Liver (tissue), 9 donors: ENCODE data around the gene DGCR8. TPM values are rescaled to one million over a fixed set of nuclear protein-coding genes. Genes with fewer than 3 reads are reported as not detected.

ENCODE experiments used
- DNase-seq: peaks from one replicate; pipeline ENCODE4 v3.0.0-alpha.2; 2017; ENCODE audit warnings: low spot score
- H3K27ac ChIP-seq, 2 donors: one replicate each; pipeline ENCODE4 v1.7.0; 2013; ENCODE audit warnings: inconsistent platforms in 2 of 2, low read length in 2 of 2, control low read depth in 1 of 2, low read depth in 1 of 2, mild to moderate bottlenecking in 1 of 2
- H3K27me3 ChIP-seq, 4 donors: one replicate each; pipeline versions ENCODE4 v1.6.1 to v1.7.0; 2013; ENCODE audit warnings: low read length in 3 of 4, inconsistent platforms in 1 of 4, mild to moderate bottlenecking in 1 of 4, moderate library complexity in 1 of 4; ENCODE audit not compliant: control insufficient read depth in 4 of 4, insufficient read depth in 4 of 4
- H3K36me3 ChIP-seq, 4 donors: one replicate each; pipeline versions ENCODE4 v1.6.1 to v1.7.0; 2013; ENCODE audit warnings: low read length in 3 of 4, mild to moderate bottlenecking in 3 of 4, low read depth in 1 of 4, moderate library complexity in 1 of 4; ENCODE audit not compliant: control insufficient read depth in 4 of 4, insufficient read depth in 3 of 4
- H3K4me1 ChIP-seq, 4 donors: one replicate each; pipeline versions ENCODE4 v1.6.1 to v1.7.0; 2013; ENCODE audit warnings: low read length in 3 of 4, mild to moderate bottlenecking in 3 of 4, moderate library complexity in 1 of 4; ENCODE audit not compliant: control insufficient read depth in 4 of 4, insufficient read depth in 4 of 4
- H3K4me3 ChIP-seq, 3 donors: one replicate each; pipeline versions ENCODE4 v1.6.1 to v1.7.0; 2013; ENCODE audit warnings: low read length in 3 of 3, control low read depth in 1 of 3, low read depth in 1 of 3, mild to moderate bottlenecking in 1 of 3
- H3K9ac ChIP-seq, 2 donors: one replicate each; pipeline ENCODE4 v1.7.0; 2013; ENCODE audit warnings: low read length in 2 of 2, mild to moderate bottlenecking in 2 of 2, moderate library complexity in 2 of 2, control low read depth in 1 of 2, low read depth in 1 of 2
- H3K9me3 ChIP-seq, 4 donors: one replicate each; pipeline versions ENCODE4 v1.6.1 to v1.7.0; 2013; ENCODE audit warnings: low read length in 3 of 4; ENCODE audit not compliant: control insufficient read depth in 4 of 4
- EGR1 ChIP-seq, 2 donors: IDR thresholded peaks; 2 replicates each; pipeline ENCODE4 v1.6.1; 2016 to 2018; ENCODE audit warnings: antibody characterized with exemption in 2 of 2, low read depth in 2 of 2
- FOXA1 ChIP-seq: IDR thresholded peaks from 2 replicates; pipeline ENCODE4 v1.6.1; 2016; ENCODE audit warnings: antibody characterized with exemption
- FOXA2 ChIP-seq: IDR thresholded peaks from 2 replicates; pipeline ENCODE4 v1.6.1; 2016; ENCODE audit warnings: antibody characterized with exemption
- GABPA ChIP-seq, 2 donors: IDR thresholded peaks in 1 of 2; conservative IDR thresholded peaks in 1 of 2; 2 replicates each; pipeline ENCODE4 v1.6.1; 2016; ENCODE audit warnings: antibody characterized with exemption in 2 of 2, mild to moderate bottlenecking in 1 of 2, moderate library complexity in 1 of 2
- HNF4A ChIP-seq, 2 donors: conservative IDR thresholded peaks; 2 replicates each; pipeline ENCODE4 v1.6.1; 2016; ENCODE audit warnings: antibody characterized with exemption in 2 of 2, mild to moderate bottlenecking in 2 of 2
- HNF4G ChIP-seq: IDR thresholded peaks from 2 replicates; pipeline ENCODE4 v1.6.1; 2016; ENCODE audit warnings: antibody characterized with exemption
- JUND ChIP-seq, 2 donors: IDR thresholded peaks; 2 replicates each; pipeline ENCODE4 v1.6.1; 2016; ENCODE audit warnings: antibody characterized with exemption in 2 of 2
- MAX ChIP-seq: IDR thresholded peaks from 2 replicates; pipeline ENCODE4 v1.6.1; 2016; ENCODE audit warnings: antibody characterized with exemption
- NR2F2 ChIP-seq: IDR thresholded peaks from 2 replicates; pipeline ENCODE4 v1.6.1; 2016; ENCODE audit warnings: antibody characterized with exemption
- RAD21 ChIP-seq, 2 donors: IDR thresholded peaks; 2 replicates each; pipeline ENCODE4 v1.6.1; 2016; ENCODE audit warnings: antibody characterized with exemption in 2 of 2, mild to moderate bottlenecking in 2 of 2
- RXRA ChIP-seq, 2 donors: IDR thresholded peaks; 2 replicates each; pipeline ENCODE4 v1.6.1; 2017 to 2018; ENCODE audit warnings: antibody characterized with exemption in 2 of 2, mild to moderate bottlenecking in 1 of 2
- SP1 ChIP-seq: IDR thresholded peaks from 2 replicates; pipeline ENCODE4 v1.6.1; 2018; ENCODE audit warnings: antibody characterized with exemption, mild to moderate bottlenecking
- TAF1 ChIP-seq: conservative IDR thresholded peaks from 2 replicates; pipeline ENCODE4 v1.6.1; 2016; ENCODE audit warnings: antibody characterized with exemption, mild to moderate bottlenecking
- YY1 ChIP-seq: IDR thresholded peaks from 2 replicates; pipeline ENCODE4 v1.6.1; 2016; ENCODE audit warnings: antibody characterized with exemption, mild to moderate bottlenecking
- WGBS: extraction: QIAGEN DNeasy Blood & Tissue Kit; methylation state at CpG from one replicate; pipeline ENCODE4 v1.1.7; 2013; 5-methylcytosine and 5-hydroxymethylcytosine counted together
- polyA plus RNA-seq, 2 donors: library from polyadenylated mRNA; stranded (reverse) in 1 of 2; unstranded in 1 of 2; fragments of 200-250 nt in 1 of 2; fragments of >200 nt in 1 of 2; fragmentation: Nextera tagmentation in 1 of 2; extraction: Ambion mirVana in 1 of 2; gene quantifications; one replicate each; pipeline versions ENCODE4 v1.2.1 to v1.2.3, GENCODE V29; 2013 to 2015
- total RNA-seq, 2 donors: library from RNA; depleted of rRNA; stranded (reverse); fragments of >200 nt; gene quantifications; one replicate each; pipeline ENCODE4 v1.2.3, GENCODE V29; 2014
- TF ChIP-seq, protein P1 (sequence below): fragments of 150-350 bp; IDR thresholded peaks from 2 replicates; pipeline ENCODE4 v1.5.1; 2017; ENCODE audit warnings: improper control_type of control experiment, low read depth, low read length; ENCODE audit not compliant: missing input control
- TF ChIP-seq, protein P2 (sequence below): IDR thresholded peaks from 2 replicates; pipeline ENCODE4 v1.6.1; 2016; ENCODE audit warnings: antibody characterized with exemption
- TF ChIP-seq, protein P3 (sequence below): IDR thresholded peaks from 2 replicates; pipeline ENCODE4 v1.6.1; 2016; ENCODE audit warnings: antibody characterized with exemption
- donor health status: healthy.
- donor health status: healthy.
- donor health status: healthy.
- donor health status: healthy.
- donor health status: healthy.

DGCR8 gene
- total and polyA plus RNA-seq, 4 donors: 7.9 to 27.1 (median 15.8) TPM

GRCh38 chr22:20090730-20091240 is 10.7 kb downstream of the DGCR8 start (continued):
- TF ChIP-seq, protein P1, sequence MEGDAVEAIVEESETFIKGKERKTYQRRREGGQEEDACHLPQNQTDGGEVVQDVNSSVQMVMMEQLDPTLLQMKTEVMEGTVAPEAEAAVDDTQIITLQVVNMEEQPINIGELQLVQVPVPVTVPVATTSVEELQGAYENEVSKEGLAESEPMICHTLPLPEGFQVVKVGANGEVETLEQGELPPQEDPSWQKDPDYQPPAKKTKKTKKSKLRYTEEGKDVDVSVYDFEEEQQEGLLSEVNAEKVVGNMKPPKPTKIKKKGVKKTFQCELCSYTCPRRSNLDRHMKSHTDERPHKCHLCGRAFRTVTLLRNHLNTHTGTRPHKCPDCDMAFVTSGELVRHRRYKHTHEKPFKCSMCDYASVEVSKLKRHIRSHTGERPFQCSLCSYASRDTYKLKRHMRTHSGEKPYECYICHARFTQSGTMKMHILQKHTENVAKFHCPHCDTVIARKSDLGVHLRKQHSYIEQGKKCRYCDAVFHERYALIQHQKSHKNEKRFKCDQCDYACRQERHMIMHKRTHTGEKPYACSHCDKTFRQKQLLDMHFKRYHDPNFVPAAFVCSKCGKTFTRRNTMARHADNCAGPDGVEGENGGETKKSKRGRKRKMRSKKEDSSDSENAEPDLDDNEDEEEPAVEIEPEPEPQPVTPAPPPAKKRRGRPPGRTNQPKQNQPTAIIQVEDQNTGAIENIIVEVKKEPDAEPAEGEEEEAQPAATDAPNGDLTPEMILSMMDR: no peak
- TF ChIP-seq HNF4A (conservative IDR thresholded peaks at IDR 0.05) (no peak), EGR1 (IDR thresholded peaks at IDR 0.05; ENCODE audit: low read depth in 2 of 2) (no peak)

DNA sequence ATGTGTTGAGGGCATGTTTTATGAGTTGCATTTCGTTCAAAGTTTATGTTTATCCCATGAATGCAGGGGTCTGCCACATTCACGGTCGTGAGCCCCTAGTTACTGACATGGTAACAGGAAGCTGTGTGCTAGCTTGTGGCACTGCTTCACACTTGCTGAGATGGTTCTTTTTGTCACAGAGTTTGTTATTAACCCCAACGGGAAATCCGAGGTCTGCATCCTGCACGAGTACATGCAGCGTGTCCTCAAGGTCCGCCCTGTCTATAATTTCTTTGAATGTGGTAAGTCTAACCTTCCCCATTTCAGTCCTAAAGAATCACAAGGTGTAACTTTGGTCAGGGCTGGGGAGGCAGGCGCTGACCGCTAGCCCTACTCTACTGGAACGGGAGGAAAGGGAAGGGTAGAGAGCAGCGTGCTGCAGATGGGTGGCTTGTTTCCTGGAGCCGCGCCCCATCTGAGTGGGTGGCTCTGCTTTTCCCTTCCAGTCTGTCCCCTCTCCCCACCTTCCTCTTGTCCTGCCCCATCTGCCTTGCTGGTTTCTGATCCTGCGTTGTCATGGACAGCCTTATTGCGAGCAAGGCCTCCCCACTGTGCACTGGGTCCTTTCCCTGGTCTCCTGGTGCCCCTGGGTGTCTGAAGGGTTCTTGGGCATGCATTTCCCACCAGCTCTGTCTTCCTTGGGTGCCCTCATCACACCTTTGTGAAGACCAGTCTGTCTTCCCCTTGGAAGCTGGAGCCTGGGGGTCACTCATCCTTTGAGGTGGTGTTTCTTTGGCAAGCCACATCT is 11.8 kb downstream of the DGCR8 start:
- Histone ChIP-seq H3K36me3 (peaks cover 25 to 61% (median 53%) of the 10 kb centered on the region in 4 donors), H3K27me3 (no peaks in the 10 kb centered on the region), H3K9ac (no peak overlapping the region), H3K4me1 (peaks cover 12 to 35% (median 20%) of the 10 kb centered on the region in 4 donors), H3K27ac (peak overlapping the region in 1 of 2 donors; percentile 4), H3K9me3 (no peaks in the 10 kb centered on the region), H3K4me3 (no peak overlapping the region)
- TF ChIP-seq RAD21 (IDR thresholded peaks at IDR 0.05) (no peak), RXRA (IDR thresholded peaks at IDR 0.05) (no peak), FOXA2 (no peak)
- TF ChIP-seq, protein P2, sequence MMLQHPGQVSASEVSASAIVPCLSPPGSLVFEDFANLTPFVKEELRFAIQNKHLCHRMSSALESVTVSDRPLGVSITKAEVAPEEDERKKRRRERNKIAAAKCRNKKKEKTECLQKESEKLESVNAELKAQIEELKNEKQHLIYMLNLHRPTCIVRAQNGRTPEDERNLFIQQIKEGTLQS: no peak
- DNase-seq: no peak
- 93% methylated on average over 16 of the region's 16 CpGs for WGBS

DNA sequence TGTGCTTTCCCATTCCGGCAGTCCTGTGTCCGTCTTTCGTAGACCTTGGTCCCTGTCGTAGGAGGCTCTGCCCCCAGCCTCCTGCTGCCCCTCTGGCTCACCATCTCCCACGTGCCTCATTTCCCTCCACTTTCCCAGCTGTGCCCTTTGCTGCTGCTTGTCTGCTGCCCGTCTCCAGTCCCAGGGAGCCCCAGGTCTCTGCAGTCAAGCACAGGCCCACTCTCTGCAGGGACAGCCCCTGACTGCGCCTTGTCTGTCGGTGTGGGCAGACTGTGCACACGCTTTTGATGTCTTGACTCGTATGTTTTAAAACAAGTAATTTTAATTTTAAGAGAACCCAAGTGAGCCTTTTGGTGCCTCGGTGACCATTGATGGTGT is 12.4 kb downstream of the DGCR8 start:
- 95% methylated on average over 11 of the region's 11 CpGs for WGBS
- Histone ChIP-seq H3K9ac (no peak overlapping the region), H3K9me3 (no peaks in the 10 kb centered on the region), H3K4me1 (peaks cover 12 to 35% (median 20%) of the 10 kb centered on the region in 4 donors), H3K27me3 (no peaks in the 10 kb centered on the region), H3K4me3 (no peak overlapping the region), H3K36me3 (peaks cover 21 to 59% (median 50%) of the 10 kb centered on the region in 4 donors), H3K27ac (peak overlapping the region in 1 of 2 donors; percentile 4)
- TF ChIP-seq, protein P3, sequence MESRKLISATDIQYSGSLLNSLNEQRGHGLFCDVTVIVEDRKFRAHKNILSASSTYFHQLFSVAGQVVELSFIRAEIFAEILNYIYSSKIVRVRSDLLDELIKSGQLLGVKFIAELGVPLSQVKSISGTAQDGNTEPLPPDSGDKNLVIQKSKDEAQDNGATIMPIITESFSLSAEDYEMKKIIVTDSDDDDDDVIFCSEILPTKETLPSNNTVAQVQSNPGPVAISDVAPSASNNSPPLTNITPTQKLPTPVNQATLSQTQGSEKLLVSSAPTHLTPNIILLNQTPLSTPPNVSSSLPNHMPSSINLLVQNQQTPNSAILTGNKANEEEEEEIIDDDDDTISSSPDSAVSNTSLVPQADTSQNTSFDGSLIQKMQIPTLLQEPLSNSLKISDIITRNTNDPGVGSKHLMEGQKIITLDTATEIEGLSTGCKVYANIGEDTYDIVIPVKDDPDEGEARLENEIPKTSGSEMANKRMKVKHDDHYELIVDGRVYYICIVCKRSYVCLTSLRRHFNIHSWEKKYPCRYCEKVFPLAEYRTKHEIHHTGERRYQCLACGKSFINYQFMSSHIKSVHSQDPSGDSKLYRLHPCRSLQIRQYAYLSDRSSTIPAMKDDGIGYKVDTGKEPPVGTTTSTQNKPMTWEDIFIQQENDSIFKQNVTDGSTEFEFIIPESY: no peak
- TF ChIP-seq RAD21 (IDR thresholded peaks at IDR 0.05) (no peak), MAX (no peak), TAF1 (no peak), NR2F2 (no peak), HNF4A (conservative IDR thresholded peaks at IDR 0.05) (no peak), EGR1 (IDR thresholded peaks at IDR 0.05; ENCODE audit: low read depth in 2 of 2) (no peak), YY1 (no peak), GABPA (IDR thresholded peaks at IDR 0.05 in 1 of 2, conservative IDR thresholded peaks at IDR 0.05 in 1 of 2) (no peak), JUND (IDR thresholded peaks at IDR 0.05) (no peak), HNF4G (no peak), FOXA1 (no peak), SP1 (no peak)
- TF ChIP-seq, protein P1: no peak
- TF ChIP-seq, protein P2: no peak
- no peak for DNase-seq
